IgD-negative memory B cell (primary cell): ENCODE measurements around the gene NUDT22. TPM values are rescaled to one million over a fixed set of nuclear protein-coding genes. Genes with fewer than 3 reads are reported as not detected.

Experiments used
- H3K27ac Mint-ChIP-seq, 3 donors: one replicate each; pipeline ENCODE4 v1.8.0; 2020 to 2022; ENCODE audit warnings: mild to moderate bottlenecking in 3 of 3, mixed read lengths in 3 of 3, moderate library complexity in 1 of 3
- H3K27me3 Mint-ChIP-seq: one replicate; pipeline ENCODE4 v1.8.0; 2021; ENCODE audit warnings: mixed read lengths
- H3K36me3 Mint-ChIP-seq: one replicate; pipeline ENCODE4 v1.8.0; 2020; ENCODE audit warnings: mild to moderate bottlenecking, mixed read lengths
- H3K4me1 Mint-ChIP-seq, 3 donors: one replicate each; pipeline ENCODE4 v1.8.0; 2020 to 2022; ENCODE audit warnings: mixed read lengths in 3 of 3, mild to moderate bottlenecking in 1 of 3
- H3K4me3 Mint-ChIP-seq, 4 donors: one replicate each; pipeline ENCODE4 v1.8.0; 2020 to 2022; ENCODE audit warnings: mild to moderate bottlenecking in 4 of 4, mixed read lengths in 4 of 4, moderate library complexity in 3 of 4
- H3K9me3 Mint-ChIP-seq, 3 donors: one replicate each; pipeline ENCODE4 v1.8.0; 2020 to 2021; ENCODE audit warnings: mixed read lengths in 3 of 3, mild to moderate bottlenecking in 1 of 3
- polyA plus RNA-seq: library from polyadenylated mRNA; unstranded; fragments of 300-500 nt; fragmentation: Illumina TruSeq; gene quantifications from one replicate; pipeline ENCODE4 v1.2.3, GENCODE V29; 2021

Gene NUDT22
- polyA plus RNA-seq, 1 donor from 2014 or later, result 56.6 TPM

- H3K27ac Mint-ChIP-seq, result peak overlapping the region in 2 of 3 donors; percentile 13 to 76
- H3K4me3 Mint-ChIP-seq, result peak overlapping the region in 3 of 4 donors; percentile 67 to 91 (median 77)
- peaks cover 0 to 11% (median 11%) of the 10 kb centered on the region in 3 donors for H3K4me1 Mint-ChIP-seq
- no peaks in the 10 kb centered on the region for H3K27me3 Mint-ChIP-seq
- H3K36me3 Mint-ChIP-seq, result no peaks in the 10 kb centered on the region
- H3K9me3 Mint-ChIP-seq, result no peaks in the 10 kb centered on the region
These were observed 22.5 kb downstream of the NUDT22 start for GRCh38 chr11:64248578-64248977.

DNA sequence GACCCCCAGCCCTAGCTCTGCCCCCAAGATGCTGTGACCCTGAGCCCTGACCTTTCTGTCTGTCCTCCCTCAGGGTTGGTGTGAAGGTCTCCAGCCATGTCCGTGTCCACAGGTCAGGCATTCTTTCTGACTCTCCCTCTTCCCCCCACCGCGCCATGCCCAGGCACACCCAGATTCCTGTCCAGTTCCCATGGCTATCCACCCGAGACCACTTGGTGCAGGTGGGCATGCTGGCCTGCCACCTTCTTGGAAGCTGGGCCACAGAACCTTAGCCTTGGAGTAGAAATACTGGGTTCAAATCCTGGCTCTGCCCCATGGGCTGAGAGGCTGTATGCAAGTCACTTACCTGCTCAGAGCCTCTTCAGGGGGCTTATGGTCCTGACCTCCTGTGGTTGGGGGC lies 23.0 kb downstream of the NUDT22 start:
- H3K9me3 Mint-ChIP-seq, result no peaks in the 10 kb centered on the region
- H3K27ac Mint-ChIP-seq, result peak overlapping the region in 1 of 3 donors; percentile 59
- no peaks in the 10 kb centered on the region for H3K36me3 Mint-ChIP-seq
- H3K27me3 Mint-ChIP-seq, result no peaks in the 10 kb centered on the region
- peak overlapping the region in 1 of 4 donors; percentile 91 for H3K4me3 Mint-ChIP-seq
- peaks cover 0 to 11% (median 10%) of the 10 kb centered on the region in 3 donors for H3K4me1 Mint-ChIP-seq

DNA sequence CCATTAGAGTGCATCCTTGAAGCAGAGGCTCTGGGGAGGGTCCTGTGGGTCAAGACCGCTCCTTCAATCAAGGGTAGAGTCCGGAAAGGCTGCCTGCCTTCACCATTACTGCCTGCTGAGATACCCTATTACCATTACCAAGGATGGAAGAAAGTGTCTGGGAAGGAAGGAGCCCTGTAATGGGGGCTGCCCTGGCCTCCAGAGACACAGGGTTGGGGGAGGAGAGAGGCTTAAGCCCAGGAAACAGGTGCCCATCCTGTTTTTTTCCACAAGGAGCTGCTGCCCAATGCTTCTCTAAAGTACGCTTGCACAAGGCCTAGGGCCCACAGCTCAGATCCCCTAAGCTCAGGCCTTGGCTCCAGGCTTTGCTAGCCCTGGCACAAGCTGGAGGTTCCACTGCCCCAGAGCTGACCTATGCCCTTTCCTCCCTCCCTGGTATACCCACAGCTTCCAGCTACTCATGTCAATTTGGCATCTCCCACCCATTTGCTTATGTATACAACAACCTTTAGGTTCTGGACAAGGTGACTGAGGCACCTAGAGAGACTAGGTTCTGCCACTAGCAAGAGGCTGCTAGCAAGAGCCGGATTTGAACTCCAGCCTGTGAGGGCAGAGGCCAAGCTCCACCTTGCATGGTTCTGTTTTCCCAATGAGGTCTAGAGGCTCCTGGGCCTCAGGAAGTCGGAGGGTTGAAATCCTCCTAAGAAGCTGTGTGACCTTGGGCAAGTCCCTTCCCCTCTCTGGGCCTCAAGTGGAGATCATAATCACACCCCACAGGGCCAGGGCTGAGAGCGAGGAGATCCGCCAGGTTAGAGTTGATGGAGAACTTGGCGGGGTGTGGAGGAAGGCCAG lies 23.7 kb downstream of the NUDT22 start:
- Mint-ChIP-seq H3K4me1 (peaks cover 0 to 11% (median 10%) of the 10 kb centered on the region in 3 donors), H3K27ac (peak overlapping the region in 2 of 3 donors; percentile 59 to 73), H3K4me3 (peak overlapping the region; percentile 26 to 91 (median 70)), H3K9me3 (no peaks in the 10 kb centered on the region), H3K36me3 (no peaks in the 10 kb centered on the region), H3K27me3 (no peaks in the 10 kb centered on the region)

DNA sequence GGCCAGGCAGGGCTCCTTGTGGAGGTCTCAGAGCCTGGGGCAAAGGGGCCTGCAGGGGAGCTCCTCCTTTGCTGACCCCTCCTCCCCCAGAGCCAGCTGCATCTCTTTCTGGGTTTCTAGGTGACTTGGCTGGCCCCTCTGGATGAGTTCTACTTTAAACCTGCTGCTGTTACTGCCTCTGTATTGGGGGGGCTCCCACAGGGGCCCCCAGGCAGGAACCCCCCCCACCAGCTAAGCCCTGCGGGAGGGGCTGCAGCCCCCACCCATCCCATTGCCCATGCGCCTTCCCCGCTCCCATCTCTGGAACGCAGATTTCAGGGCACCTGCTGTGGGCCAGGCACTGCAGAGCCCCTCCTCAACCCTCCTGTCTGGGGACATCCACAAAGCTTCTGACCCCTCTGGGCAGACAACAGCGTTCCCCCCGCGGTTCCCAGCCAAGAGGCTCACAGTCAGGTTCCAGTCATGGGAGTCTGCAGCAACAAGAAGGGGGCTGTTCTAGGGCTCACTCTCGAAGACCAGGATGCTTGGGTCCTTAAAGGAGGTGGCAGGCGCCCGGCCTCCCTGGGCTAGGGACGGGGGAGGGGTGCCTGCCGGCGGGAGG lies 24.4 kb downstream of the NUDT22 start:
- peak overlapping the region in 2 of 3 donors; percentile 59 to 73 for H3K27ac Mint-ChIP-seq
- no peaks in the 10 kb centered on the region for H3K9me3 Mint-ChIP-seq
- peaks cover 0 to 11% (median 10%) of the 10 kb centered on the region in 3 donors for H3K4me1 Mint-ChIP-seq
- H3K4me3 Mint-ChIP-seq, result peak overlapping the region in 3 of 4 donors; percentile 91 to 92 (median 91)
- no peaks in the 10 kb centered on the region for H3K36me3 Mint-ChIP-seq
- no peaks in the 10 kb centered on the region for H3K27me3 Mint-ChIP-seq

- Mint-ChIP-seq H3K27me3 (no peaks in the 10 kb centered on the region), H3K27ac (peak within 1 kb of the TSS; percentile 50 to 86 (median 59)), H3K4me1 (peaks cover 0 to 8% (median 8%) of the 10 kb centered on the region in 3 donors), H3K9me3 (no peaks in the 10 kb centered on the region), H3K36me3 (no peaks in the 10 kb centered on the region), H3K4me3 (peak within 1 kb of the TSS; percentile 81 to 94 (median 88))
These were observed 25.1 kb downstream of the NUDT22 start, which contains the start of gene PLCB3 for GRCh38 chr11:64251016-64251752. Gene PLCB3, plus strand, starts transcription at chr11:64251530. Its CDS starts 120 bp downstream, at chr11:64251650.

DNA sequence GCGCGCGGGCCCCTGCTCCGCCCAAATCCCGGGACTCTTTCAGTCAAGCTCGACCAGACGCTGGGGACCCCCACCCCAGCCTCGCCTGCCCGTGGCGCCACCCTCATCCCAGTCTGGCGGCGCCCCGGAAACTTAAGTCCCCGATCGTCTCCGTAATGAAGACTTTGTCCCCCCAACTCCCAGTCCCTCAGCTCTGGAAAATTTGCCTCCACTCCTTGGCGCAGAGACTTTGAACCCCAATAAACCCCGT lies 25.6 kb downstream of the NUDT22 start:
- Mint-ChIP-seq H3K4me3 (peak overlapping the region; percentile 70 to 94 (median 86)), H3K27ac (peak overlapping the region in 1 of 3 donors; percentile 34), H3K4me1 (peaks cover 0 to 8% (median 8%) of the 10 kb centered on the region in 3 donors), H3K9me3 (no peaks in the 10 kb centered on the region), H3K27me3 (no peaks in the 10 kb centered on the region), H3K36me3 (no peaks in the 10 kb centered on the region)

DNA sequence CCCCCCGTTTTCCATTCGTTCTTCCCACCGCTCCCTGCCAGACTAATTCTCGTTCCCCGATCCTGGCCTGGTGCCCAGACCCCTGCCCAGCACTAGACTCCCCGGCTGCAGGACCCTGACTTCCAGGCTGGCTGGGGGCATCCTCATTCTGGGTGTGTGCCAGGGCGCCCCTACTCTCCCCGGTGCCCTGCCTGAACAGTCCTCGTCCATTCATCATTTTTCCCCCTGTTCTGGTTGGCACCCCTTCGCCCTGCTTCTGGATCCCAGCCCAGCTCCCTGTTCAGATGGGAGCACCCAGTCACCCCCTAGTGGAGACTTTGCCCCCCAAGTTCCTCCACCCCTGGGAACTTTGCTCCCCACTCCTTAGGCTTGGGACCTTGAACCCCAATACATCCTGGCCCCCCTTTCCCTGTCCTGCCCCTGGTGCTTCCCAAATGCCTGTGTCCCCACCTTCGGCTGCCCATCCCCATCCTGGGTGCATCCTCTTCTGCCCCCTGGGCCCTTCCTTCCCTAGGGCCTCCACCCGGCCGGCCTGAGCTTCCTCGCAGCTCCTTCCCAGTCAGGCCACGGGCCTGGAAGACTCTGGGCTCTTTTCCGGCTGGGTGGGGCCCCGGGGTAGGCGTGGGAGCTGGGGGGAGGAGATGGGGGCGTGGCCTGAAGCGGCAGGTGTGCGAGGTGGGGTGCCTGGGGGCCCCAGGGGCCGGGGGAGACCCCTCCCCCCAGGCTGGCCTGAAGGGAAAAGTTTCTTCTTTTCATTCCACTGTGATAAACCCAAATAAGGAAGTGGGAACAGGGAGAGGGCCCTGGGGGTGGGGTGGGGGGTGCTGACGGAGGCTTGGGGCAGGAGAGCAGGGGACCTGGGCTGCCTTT lies 26.2 kb downstream of the NUDT22 start:
- peak overlapping the region in 1 of 3 donors; percentile 34 for H3K27ac Mint-ChIP-seq
- no peaks in the 10 kb centered on the region for H3K9me3 Mint-ChIP-seq
- H3K36me3 Mint-ChIP-seq, result no peaks in the 10 kb centered on the region
- peaks cover 0 to 8% (median 8%) of the 10 kb centered on the region in 3 donors for H3K4me1 Mint-ChIP-seq
- no peaks in the 10 kb centered on the region for H3K27me3 Mint-ChIP-seq
- peak overlapping the region; percentile 70 to 94 (median 86) for H3K4me3 Mint-ChIP-seq

DNA sequence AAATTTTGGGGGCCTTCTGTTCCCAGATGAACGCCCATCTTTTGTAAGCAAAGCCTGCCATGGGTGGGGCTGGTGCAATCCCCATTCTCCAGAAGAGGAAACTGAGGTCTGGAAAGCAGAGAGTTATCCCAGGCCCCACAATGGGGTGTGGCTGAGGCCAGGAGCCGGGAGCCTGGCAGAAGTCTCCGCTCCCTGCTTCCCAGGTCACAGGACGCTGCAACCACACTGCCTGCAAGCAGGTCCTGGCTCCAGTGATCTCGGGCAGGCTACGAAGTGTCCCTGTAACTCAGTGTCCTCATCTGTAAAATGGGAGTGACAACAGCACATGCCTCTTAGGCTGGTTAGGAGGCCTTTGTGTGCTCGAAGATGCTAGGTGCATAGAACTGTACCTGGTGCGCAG lies 27.0 kb downstream of the NUDT22 start:
- Mint-ChIP-seq H3K27me3 (no peaks in the 10 kb centered on the region), H3K4me1 (peaks cover 0 to 8% (median 5%) of the 10 kb centered on the region in 3 donors), H3K9me3 (no peaks in the 10 kb centered on the region), H3K36me3 (no peaks in the 10 kb centered on the region), H3K4me3 (peak overlapping the region in 3 of 4 donors; percentile 21 to 59 (median 28)), H3K27ac (no peak overlapping the region)

GRCh38 chr11:64253481-64253880 lies 27.4 kb downstream of the NUDT22 start:
- Mint-ChIP-seq H3K4me3 (peak overlapping the region in 1 of 4 donors; percentile 59), H3K4me1 (peaks cover 0 to 8% (median 5%) of the 10 kb centered on the region in 3 donors), H3K27ac (no peak overlapping the region), H3K36me3 (no peaks in the 10 kb centered on the region), H3K27me3 (no peaks in the 10 kb centered on the region), H3K9me3 (no peaks in the 10 kb centered on the region)

DNA sequence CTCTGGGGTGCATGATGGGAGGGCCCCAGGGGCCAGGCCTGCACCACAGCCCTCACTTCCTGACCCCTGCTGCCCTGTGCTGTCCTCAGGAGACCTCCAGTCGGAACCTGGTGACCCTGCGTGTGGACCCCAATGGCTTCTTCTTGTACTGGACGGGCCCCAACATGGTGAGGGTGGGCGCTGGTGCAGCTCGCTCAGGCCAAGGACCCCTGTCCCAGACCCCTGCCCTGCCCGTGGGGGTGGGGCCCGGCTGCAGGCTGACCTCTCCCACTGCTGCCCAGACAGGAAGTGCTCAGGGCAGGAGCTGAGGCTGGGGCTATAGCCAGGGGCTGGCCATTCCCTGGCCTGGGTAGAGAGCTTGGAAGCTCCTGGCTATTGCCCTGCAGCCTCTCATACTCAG lies 28.3 kb downstream of the NUDT22 start:
- no peak overlapping the region for H3K27ac Mint-ChIP-seq
- peaks cover 0 to 8% (median 5%) of the 10 kb centered on the region in 3 donors for H3K4me1 Mint-ChIP-seq
- no peaks in the 10 kb centered on the region for H3K36me3 Mint-ChIP-seq
- no peaks in the 10 kb centered on the region for H3K9me3 Mint-ChIP-seq
- H3K4me3 Mint-ChIP-seq, result peak overlapping the region in 1 of 4 donors; percentile 59
- no peaks in the 10 kb centered on the region for H3K27me3 Mint-ChIP-seq

GRCh38 chr11:64255135-64256128 lies 29.4 kb downstream of the NUDT22 start:
- H3K36me3 Mint-ChIP-seq, result no peaks in the 10 kb centered on the region
- H3K27ac Mint-ChIP-seq, result no peak overlapping the region
- H3K27me3 Mint-ChIP-seq, result no peaks in the 10 kb centered on the region
- peaks cover 0 to 12% (median 8%) of the 10 kb centered on the region in 3 donors for H3K4me1 Mint-ChIP-seq
- H3K9me3 Mint-ChIP-seq, result no peaks in the 10 kb centered on the region
- no peak overlapping the region for H3K4me3 Mint-ChIP-seq

- Mint-ChIP-seq H3K9me3 (no peaks in the 10 kb centered on the region), H3K4me3 (no peak overlapping the region), H3K36me3 (no peaks in the 10 kb centered on the region), H3K27me3 (no peaks in the 10 kb centered on the region), H3K4me1 (peaks cover 0 to 11% (median 8%) of the 10 kb centered on the region in 3 donors), H3K27ac (no peak overlapping the region)
These were observed 30.2 kb downstream of the NUDT22 start for GRCh38 chr11:64256300-64256699.

DNA sequence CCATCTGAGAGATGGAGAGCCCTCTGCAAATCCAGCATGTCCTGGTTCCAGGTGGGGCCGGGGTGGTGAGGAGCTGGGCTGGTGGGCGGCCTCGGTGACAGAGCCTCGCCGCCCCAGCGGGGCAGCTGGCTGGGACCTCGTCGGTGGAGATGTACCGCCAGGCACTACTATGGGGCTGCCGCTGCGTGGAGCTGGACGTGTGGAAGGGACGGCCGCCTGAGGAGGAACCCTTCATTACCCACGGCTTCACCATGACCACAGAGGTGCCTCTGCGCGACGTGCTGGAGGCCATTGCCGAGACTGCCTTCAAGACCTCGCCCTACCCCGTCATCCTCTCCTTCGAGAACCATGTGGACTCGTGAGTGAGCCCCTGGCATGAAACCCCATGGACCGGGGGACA lies 32.3 kb downstream of the NUDT22 start:
- Mint-ChIP-seq H3K27ac (no peak overlapping the region), H3K27me3 (no peaks in the 10 kb centered on the region), H3K9me3 (no peaks in the 10 kb centered on the region), H3K36me3 (peaks cover 2% of the 10 kb centered on the region), H3K4me3 (no peak overlapping the region), H3K4me1 (peaks cover 0 to 7% (median 3%) of the 10 kb centered on the region in 3 donors)
